Neural progenitor cell (in vitro differentiated cells): Measurements from ENCODE around the gene OTOP3. TPM values are rescaled to one million over a fixed set of nuclear protein-coding genes. Genes with fewer than 3 reads are reported as not detected.

Source experiments
- DNase-seq: peaks from one replicate; pipeline ENCODE4 v3.0.0-alpha.2; 2016; ENCODE audit warnings: low spot score
- H2AFZ ChIP-seq: fragments of 200-600 bp; sonication (generic); replicated peaks from 2 replicates; pipeline ENCODE4 v1.6.1; 2016; ENCODE audit warnings: antibody characterized with exemption
- H3F3A ChIP-seq: fragments of 200-600 bp; sonication (generic); 2 replicates; pipeline ENCODE4 v1.6.1; 2016; ENCODE audit warnings: antibody characterized with exemption, low read depth
- H3K27ac ChIP-seq: fragments of 200-600 bp; sonication (generic); 2 replicates; pipeline ENCODE4 v1.5.1; 2016; ENCODE audit warnings: mild to moderate bottlenecking
- H3K27me3 ChIP-seq: fragments of 200-600 bp; sonication (generic); 2 replicates; pipeline ENCODE4 v1.6.1; 2016; ENCODE audit warnings: mild to moderate bottlenecking, moderate library complexity
- H3K36me3 ChIP-seq: fragments of 200-600 bp; sonication (generic); 2 replicates; pipeline ENCODE4 v1.5.1; 2016
- H3K4me1 ChIP-seq: fragments of 200-600 bp; sonication (generic); 2 replicates; pipeline ENCODE4 v1.6.1; 2016; ENCODE audit warnings: mixed run types
- H3K4me2 ChIP-seq: fragments of 200-600 bp; sonication (generic); 2 replicates; pipeline ENCODE4 v1.6.1; 2016
- H3K4me3 ChIP-seq: fragments of 200-600 bp; sonication (generic); 2 replicates; pipeline ENCODE4 v1.5.1; 2016
- H3K79me2 ChIP-seq: fragments of 200-600 bp; sonication (generic); 2 replicates; pipeline ENCODE4 v1.6.1; 2016; ENCODE audit warnings: low read depth
- H3K9ac ChIP-seq: fragments of 200-600 bp; sonication (generic); 2 replicates; pipeline ENCODE4 v1.6.1; 2016
- H3K9me3 ChIP-seq: fragments of 200-600 bp; sonication (generic); 2 replicates; pipeline ENCODE4 v1.5.1; 2016; ENCODE audit warnings: low read depth
- H4K20me1 ChIP-seq: fragments of 200-600 bp; sonication (generic); 2 replicates; pipeline ENCODE4 v1.6.1; 2016; ENCODE audit warnings: low read depth
- H3K27ac Mint-ChIP-seq: 3 replicates; pipeline ENCODE4 v1.8.0; 2021; ENCODE audit warnings: mixed read lengths
- H3K27me3 Mint-ChIP-seq: 2 replicates; pipeline ENCODE4 v1.8.0; 2022; ENCODE audit warnings: low read depth, mild to moderate bottlenecking, inconsistent platforms, moderate library complexity, mixed read lengths; ENCODE audit not compliant: insufficient read depth
- H3K36me3 Mint-ChIP-seq: 3 replicates; pipeline ENCODE4 v1.8.0; 2021; ENCODE audit warnings: mixed read lengths
- H3K4me1 Mint-ChIP-seq: 3 replicates; pipeline ENCODE4 v1.8.0; 2021; ENCODE audit warnings: mixed read lengths
- H3K4me3 Mint-ChIP-seq: 3 replicates; pipeline ENCODE4 v1.8.0; 2021; ENCODE audit warnings: mild to moderate bottlenecking, moderate library complexity, mixed read lengths
- H3K9me3 Mint-ChIP-seq: 3 replicates; pipeline ENCODE4 v1.8.0; 2020; ENCODE audit warnings: mixed read lengths
- CTCF ChIP-seq: fragments of 200-600 bp; sonication (generic); IDR thresholded peaks from 2 replicates; pipeline ENCODE4 v1.5.1; 2017; ENCODE audit warnings: antibody characterized with exemption, mild to moderate bottlenecking
- EZH2 ChIP-seq: fragments of 200-600 bp; sonication (generic); IDR thresholded peaks from 2 replicates; pipeline ENCODE4 v1.6.1; 2017; ENCODE audit warnings: antibody characterized with exemption, mild to moderate bottlenecking, moderate library complexity
- EZH2phosphoT487 ChIP-seq: fragments of 200-600 bp; sonication (generic); IDR thresholded peaks from 2 replicates; pipeline ENCODE4 v1.6.1; 2017; ENCODE audit warnings: antibody characterized with exemption
- total RNA-seq: library from RNA; depleted of rRNA; stranded (reverse); fragments of >200 nt; gene quantifications from 2 replicates; pipeline ENCODE4 v1.2.3, GENCODE V29; 2015; ENCODE audit warnings: low replicate concordance

Gene OTOP3
- total RNA-seq, 1 donor from 2014 or later: not detected

DNA sequence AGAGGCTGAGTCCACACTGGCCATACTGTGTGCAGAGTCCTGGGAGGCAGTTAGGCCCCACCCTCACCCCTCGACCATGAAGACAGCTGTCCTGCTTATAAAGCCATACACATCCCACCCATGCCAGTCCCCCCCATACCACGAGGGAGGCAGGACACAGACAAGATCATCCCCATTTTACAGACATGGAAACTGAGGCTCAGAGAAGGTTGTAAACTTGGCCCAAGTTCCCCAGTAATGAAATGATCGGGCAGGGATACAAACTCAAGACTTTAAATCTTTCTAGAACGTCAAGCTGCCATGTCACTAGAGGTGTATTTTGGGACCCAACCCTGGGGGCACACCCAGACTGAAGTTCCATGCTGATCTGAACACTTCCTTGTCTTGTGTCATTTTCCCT is 20.4 kb downstream of the OTOP3 start:
- Mint-ChIP-seq H3K27me3 (peaks cover 26% of the 10 kb centered on the region), H3K4me3 (no peak overlapping the region), H3K9me3 (no peaks in the 10 kb centered on the region), H3K36me3 (no peaks in the 10 kb centered on the region), H3K27ac (no peak overlapping the region), H3K4me1 (peaks cover 2% of the 10 kb centered on the region)
- TF ChIP-seq CTCF (no peak), EZH2phosphoT487 (no peak), EZH2 (no peak)
- Histone ChIP-seq H4K20me1 (no peaks in the 10 kb centered on the region), H3K36me3 (no peaks in the 10 kb centered on the region), H3F3A (no peaks in the 10 kb centered on the region), H3K27ac (no peak overlapping the region), H3K4me1 (no peaks in the 10 kb centered on the region), H3K4me3 (no peak overlapping the region), H3K79me2 (no peaks in the 10 kb centered on the region), H3K4me2 (no peak overlapping the region), H3K9me3 (no peaks in the 10 kb centered on the region), H2AFZ (no peak overlapping the region), H3K9ac (no peak overlapping the region), H3K27me3 (peaks cover 33% of the 10 kb centered on the region)
- DNase-seq: no peak

GRCh38 chr17:74957935-74958740 is 22.4 kb downstream of the OTOP3 start:
- Histone ChIP-seq H3K27me3 (peaks cover 33% of the 10 kb centered on the region), H3K4me1 (no peaks in the 10 kb centered on the region), H3K9me3 (no peaks in the 10 kb centered on the region), H3K79me2 (no peaks in the 10 kb centered on the region), H4K20me1 (no peaks in the 10 kb centered on the region), H3F3A (no peaks in the 10 kb centered on the region), H3K36me3 (no peaks in the 10 kb centered on the region), H3K4me3 (no peak overlapping the region), H2AFZ (no peak overlapping the region), H3K4me2 (no peak overlapping the region), H3K27ac (no peak overlapping the region), H3K9ac (no peak overlapping the region)
- Mint-ChIP-seq H3K4me1 (peaks cover 6% of the 10 kb centered on the region), H3K4me3 (no peak overlapping the region), H3K36me3 (no peaks in the 10 kb centered on the region), H3K9me3 (no peaks in the 10 kb centered on the region), H3K27me3 (peaks cover 24% of the 10 kb centered on the region), H3K27ac (no peak overlapping the region)
- peak; percentile 79 for DNase-seq
- TF ChIP-seq EZH2phosphoT487: no peak
- TF ChIP-seq CTCF: peak; percentile 85

GRCh38 chr17:74959826-74960515 is 24.3 kb downstream of the OTOP3 start:
- H3F3A ChIP-seq: no peaks in the 10 kb centered on the region
- H4K20me1 ChIP-seq: no peaks in the 10 kb centered on the region
- TF ChIP-seq CTCF (no peak), EZH2 (no peak), EZH2phosphoT487 (no peak)
- H3K36me3 ChIP-seq: no peaks in the 10 kb centered on the region
- H3K27me3 Mint-ChIP-seq: peaks cover 16% of the 10 kb centered on the region
- H3K27ac ChIP-seq: no peak overlapping the region
- no peak overlapping the region for H3K4me3 ChIP-seq
- H3K4me1 ChIP-seq: no peaks in the 10 kb centered on the region
- peaks cover 6% of the 10 kb centered on the region for H3K4me1 Mint-ChIP-seq
- H3K4me3 Mint-ChIP-seq: no peak overlapping the region
- H3K9me3 ChIP-seq: no peaks in the 10 kb centered on the region
- H3K9me3 Mint-ChIP-seq: no peaks in the 10 kb centered on the region
- no peaks in the 10 kb centered on the region for H3K36me3 Mint-ChIP-seq
- H3K9ac ChIP-seq: no peak overlapping the region
- H3K27ac Mint-ChIP-seq: peak overlapping the region; percentile 66
- H2AFZ ChIP-seq: no peak overlapping the region
- H3K27me3 ChIP-seq: peaks cover 33% of the 10 kb centered on the region
- H3K4me2 ChIP-seq: no peak overlapping the region
- no peak for DNase-seq
- no peaks in the 10 kb centered on the region for H3K79me2 ChIP-seq
